ENCODE data around the gene ERO1A.

ERO1A gene

GRCh38 chr14:52700701-52701172, 5.4 kb upstream of the ERO1A start:
- Histone ChIP-seq H3K4me2 (ENCODE audit: low read length) (peak overlapping the region; percentile 36; the same call in 1 of the 2 replicates), H3F3A (ENCODE audit: control insufficient read depth, insufficient read depth) (peaks cover 6% of the 10 kb centered on the region), H3K9me2 (replicated peaks; ENCODE audit: control insufficient read depth, low read length) (no peaks in the 10 kb centered on the region), H3K27ac (ENCODE audit: low read depth, low read length) (no peak overlapping the region), H3K4me1 (ENCODE audit: control insufficient read depth, low read length) (peaks cover 30% of the 10 kb centered on the region), H3K27me3 (ENCODE audit: control insufficient read depth, low read length) (no peaks in the 10 kb centered on the region), H3K36me3 (ENCODE audit: control insufficient read depth, low read length) (no peaks in the 10 kb centered on the region), H3K79me2 (ENCODE audit: control insufficient read depth, low read length) (no peaks in the 10 kb centered on the region; the same call in 1 of the 2 replicates), H3K9me3 (ENCODE audit: control insufficient read depth, insufficient read depth, low read length) (no peaks in the 10 kb centered on the region), H3K4me3 (ENCODE audit: low read length) (no peak overlapping the region), H4K20me1 (ENCODE audit: control insufficient read depth, insufficient read depth, low read depth, low read length) (no peaks in the 10 kb centered on the region)
- TF ChIP-seq EZH2phosphoT487 (IDR thresholded peaks at IDR 0.05; ENCODE audit: borderline replicate concordance, low read length), result no peak
- no peak for TF ChIP-seq CTCF (IDR thresholded peaks at IDR 0.05; ENCODE audit: low read depth, low read length, poor library complexity, severe bottlenecking)

GRCh38 chr14:52694761-52695480, 437 bp downstream of the ERO1A start:
- Histone ChIP-seq H3K79me2 (ENCODE audit: control insufficient read depth, low read length) (peaks cover 55% of the 10 kb centered on the region), H4K20me1 (ENCODE audit: control insufficient read depth, insufficient read depth, low read depth, low read length) (no peaks in the 10 kb centered on the region), H3K4me1 (ENCODE audit: control insufficient read depth, low read length) (peaks cover 36% of the 10 kb centered on the region), H3K36me3 (ENCODE audit: control insufficient read depth, low read length) (peaks cover 16% of the 10 kb centered on the region; the same call in 1 of the 2 replicates), H3K27me3 (ENCODE audit: control insufficient read depth, low read length) (no peaks in the 10 kb centered on the region), H3K9me3 (ENCODE audit: control insufficient read depth, insufficient read depth, low read length) (no peaks in the 10 kb centered on the region), H3K9me2 (replicated peaks; ENCODE audit: control insufficient read depth, low read length) (no peaks in the 10 kb centered on the region), H3K27ac (ENCODE audit: low read depth, low read length) (peak overlapping the region; percentile 50), H3K4me2 (ENCODE audit: low read length) (peak overlapping the region; percentile 88), H3F3A (ENCODE audit: control insufficient read depth, insufficient read depth) (peaks cover 3% of the 10 kb centered on the region; the same call in 1 of the 2 replicates), H3K4me3 (ENCODE audit: low read length) (peak overlapping the region; percentile 88)
- no peak for TF ChIP-seq EZH2phosphoT487 (IDR thresholded peaks at IDR 0.05; ENCODE audit: borderline replicate concordance, low read length)
- no peak for TF ChIP-seq CTCF (IDR thresholded peaks at IDR 0.05; ENCODE audit: low read depth, low read length, poor library complexity, severe bottlenecking)

GRCh38 chr14:52693532-52693931, 1.8 kb downstream of the ERO1A start:
- Histone ChIP-seq H3K27ac (ENCODE audit: low read depth, low read length) (no peak overlapping the region), H3K9me3 (ENCODE audit: control insufficient read depth, insufficient read depth, low read length) (no peaks in the 10 kb centered on the region), H3K9me2 (replicated peaks; ENCODE audit: control insufficient read depth, low read length) (no peaks in the 10 kb centered on the region), H3K4me3 (ENCODE audit: low read length) (no peak overlapping the region), H3K36me3 (ENCODE audit: control insufficient read depth, low read length) (peaks cover 16% of the 10 kb centered on the region; the same call in 1 of the 2 replicates), H3K4me2 (ENCODE audit: low read length) (peak overlapping the region; percentile 88), H3F3A (ENCODE audit: control insufficient read depth, insufficient read depth) (peaks cover 3% of the 10 kb centered on the region; the same call in 1 of the 2 replicates), H3K4me1 (ENCODE audit: control insufficient read depth, low read length) (peaks cover 25% of the 10 kb centered on the region), H3K79me2 (ENCODE audit: control insufficient read depth, low read length) (peaks cover 68% of the 10 kb centered on the region), H4K20me1 (ENCODE audit: control insufficient read depth, insufficient read depth, low read depth, low read length) (no peaks in the 10 kb centered on the region), H3K27me3 (ENCODE audit: control insufficient read depth, low read length) (no peaks in the 10 kb centered on the region)
- TF ChIP-seq CTCF (IDR thresholded peaks at IDR 0.05; ENCODE audit: low read depth, low read length, poor library complexity, severe bottlenecking) (no peak), EZH2phosphoT487 (IDR thresholded peaks at IDR 0.05; ENCODE audit: borderline replicate concordance, low read length) (no peak)

Measured in DOHH2 (cell line).